Endodermal cell (in vitro differentiated cells): Measurements from ENCODE around the gene COPS4. TPM values are rescaled to one million over a fixed set of nuclear protein-coding genes. Genes with fewer than 3 reads are reported as not detected.
"Not testable (repeated sequence)": the region's sequence is repeated elsewhere in the genome, so short reads cannot be mapped to it uniquely, and the experiment has no call there.

ENCODE experiments used
- DNase-seq: peaks from one replicate; pipeline ENCODE4 v3.0.0-alpha.2; 2017
- H3K27ac ChIP-seq: 2 replicates; pipeline ENCODE4 v1.5.1; 2013; ENCODE audit warnings: mild to moderate bottlenecking, low read depth, low read length, moderate library complexity
- H3K27me3 ChIP-seq: 2 replicates; pipeline ENCODE4 v1.6.1; 2013; ENCODE audit warnings: mild to moderate bottlenecking, low read length, moderate library complexity; ENCODE audit not compliant: insufficient read depth, control insufficient read depth, poor library complexity, severe bottlenecking
- H3K36me3 ChIP-seq: 2 replicates; pipeline ENCODE4 v1.7.0; 2013; ENCODE audit warnings: mild to moderate bottlenecking, low read length, moderate library complexity; ENCODE audit not compliant: control insufficient read depth, insufficient read depth
- H3K4me1 ChIP-seq: one replicate; pipeline ENCODE4 v1.7.0; 2013; ENCODE audit warnings: low read length; ENCODE audit not compliant: control insufficient read depth, insufficient read depth
- H3K4me3 ChIP-seq: 2 replicates; pipeline ENCODE4 v1.5.1; 2013; ENCODE audit warnings: mild to moderate bottlenecking, low read length, moderate library complexity
- H3K9ac ChIP-seq: 2 replicates; pipeline ENCODE4 v1.6.1; 2013; ENCODE audit warnings: mild to moderate bottlenecking, low read length, moderate library complexity; ENCODE audit not compliant: poor library complexity, severe bottlenecking; ENCODE audit errors: extremely low read depth
- H3K9me3 ChIP-seq: 2 replicates; pipeline ENCODE4 v1.6.1; 2013; ENCODE audit warnings: mild to moderate bottlenecking, low read length, moderate library complexity; ENCODE audit not compliant: control insufficient read depth
- H3K27ac Mint-ChIP-seq: 2 replicates; pipeline ENCODE4 v1.8.0; 2020; ENCODE audit warnings: mixed read lengths
- H3K27me3 Mint-ChIP-seq: 2 replicates; pipeline ENCODE4 v1.8.0; 2021; ENCODE audit warnings: mild to moderate bottlenecking, mixed read lengths; ENCODE audit not compliant: insufficient read depth
- H3K36me3 Mint-ChIP-seq: 2 replicates; pipeline ENCODE4 v1.8.0; 2020; ENCODE audit warnings: low read depth, mixed read lengths
- H3K4me1 Mint-ChIP-seq: 2 replicates; pipeline ENCODE4 v1.8.0; 2020; ENCODE audit warnings: mixed read lengths
- H3K4me3 Mint-ChIP-seq: 2 replicates; pipeline ENCODE4 v1.8.0; 2020; ENCODE audit warnings: mild to moderate bottlenecking, moderate library complexity, mixed read lengths
- H3K9me3 Mint-ChIP-seq: 2 replicates; pipeline ENCODE4 v1.8.0; 2020; ENCODE audit warnings: mild to moderate bottlenecking, mixed read lengths
- WGBS, 2 experiments: methylation state at CpG; one replicate each; pipeline versions ENCODE4 v1.1.5 to v1.1.7; 2013; ENCODE audit warnings: missing lambda C conversion rate in 2 of 2, mixed read lengths in 1 of 2; ENCODE audit not compliant: insufficient coverage in 1 of 2, insufficient read length in 1 of 2; 5-methylcytosine and 5-hydroxymethylcytosine counted together
- long read RNA-seq, 4 experiments: library from polyadenylated mRNA in 2 of 4; library from RNA in 1 of 4; library from capped mRNA in 1 of 4; stranded (forward) in 3 of 4; unstranded in 1 of 4; transcript quantifications; one replicate each; pipeline ENCODE4 v2.0.0, GENCODE V29; 2020 to 2021; ENCODE audit warnings: inconsistent platforms in 1 of 4
- polyA plus RNA-seq, 2 experiments: library from polyadenylated mRNA; stranded (reverse); fragments of 50-300 nt; gene quantifications; one replicate each; pipeline ENCODE4 v1.2.3, GENCODE V29; 2013
- total RNA-seq, 2 donors: library from RNA; stranded (reverse); fragmentation: NEBNext Ultra II Directional in 1 of 2; extraction: Animal tissue kit (Norgen Biotek cat#: 25700) in 1 of 2; gene quantifications; 2 replicates in 1 of 2; 3 replicates in 1 of 2; pipeline ENCODE4 v1.2.1, GENCODE V29; 2021
- TF ChIP-seq, protein P1 (sequence below): fragments of 200-600 bp; sonication (generic); conservative IDR thresholded peaks from 2 replicates; pipeline ENCODE4 v1.5.0; 2021; ENCODE audit warnings: antibody characterized with exemption, mild to moderate bottlenecking

The COPS4 gene
- 10 to 100 TPM; 34.8 to 39.4 TPM for total RNA-seq
- polyA plus RNA-seq (2013, experiment 1 of 2) = 57.3 TPM
- 59.4 TPM for polyA plus RNA-seq (2013, experiment 2 of 2)
- long read RNA-seq, experiment 1, transcript COPS4-201 (10 exons, 1,744 nt) = major isoform, 21 of 30 reads
- long read RNA-seq, experiment 1, partial matches to known transcripts = 4 of 30 reads
- long read RNA-seq, experiment 1, other reads (novel, unspliced or antisense) = 4 of 30 reads
- long read RNA-seq, experiment 2, transcript COPS4-201 (10 exons, 1,744 nt) = major isoform, 72 of 88 reads
- long read RNA-seq, experiment 2, partial matches to known transcripts = 4 of 88 reads
- long read RNA-seq, experiment 2, other reads (novel, unspliced or antisense) = 5 of 88 reads
- long read RNA-seq, experiment 3, transcript COPS4-201 (10 exons, 1,744 nt) = major isoform, 221 of 241 reads
- long read RNA-seq, experiment 3, transcript COPS4-209 (11 exons, 1,695 nt) = minor isoform, 6 of 241 reads
- long read RNA-seq, experiment 3, partial matches to known transcripts = 2 of 241 reads
- long read RNA-seq, experiment 3, other reads (novel, unspliced or antisense) = 6 of 241 reads
- long read RNA-seq, experiment 4, transcript COPS4-202 (11 exons, 1,702 nt) = minor isoform, 5 of 190 reads
- long read RNA-seq, experiment 4, transcript COPS4-201 (10 exons, 1,744 nt) = major isoform, 159 of 190 reads
- long read RNA-seq, experiment 4, transcript COPS4-209 (11 exons, 1,695 nt) = minor isoform, 9 of 190 reads
- long read RNA-seq, experiment 4, partial matches to known transcripts = 10 of 190 reads
- long read RNA-seq, experiment 4, other reads (novel, unspliced or antisense) = 3 of 190 reads

DNA sequence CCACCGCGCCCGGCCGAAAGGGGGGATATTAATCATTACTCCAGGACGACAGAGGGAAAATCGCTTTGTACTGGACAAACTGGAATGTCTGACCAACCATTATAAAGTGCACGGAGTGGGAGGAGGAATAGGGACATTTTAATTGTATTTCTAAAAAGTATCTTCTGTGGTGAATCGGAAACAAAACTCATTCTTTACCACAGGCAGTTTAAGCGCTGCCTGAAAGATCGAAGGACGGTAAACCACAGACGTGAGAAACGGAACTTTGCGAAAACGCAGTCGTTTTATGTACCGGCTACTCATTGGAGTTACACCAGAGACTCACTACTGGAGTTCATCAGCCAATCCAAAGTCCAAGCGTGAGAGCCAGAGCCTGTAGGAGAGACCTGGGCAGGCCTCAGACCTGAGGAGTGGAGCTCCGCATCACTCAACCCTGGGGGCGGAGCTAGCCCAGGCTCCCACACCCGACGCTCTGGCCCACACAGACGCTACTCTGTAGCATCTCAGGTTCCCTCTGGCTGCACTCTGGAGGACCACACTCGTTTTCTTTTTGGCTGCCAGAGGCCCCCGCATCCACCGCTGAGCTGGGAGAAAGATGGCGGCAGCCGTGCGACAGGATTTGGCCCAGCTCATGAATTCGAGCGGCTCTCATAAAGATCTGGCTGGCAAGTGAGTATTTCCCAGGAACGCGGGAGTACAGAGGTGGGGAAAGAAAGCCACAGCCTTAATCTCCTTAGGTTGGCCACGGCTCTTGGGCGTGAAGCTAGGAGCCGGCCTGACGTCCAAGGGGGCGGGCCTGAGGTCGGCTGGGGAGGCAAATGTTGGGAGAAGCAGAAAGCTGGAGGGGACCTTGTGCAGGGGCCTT, at the start of gene COPS4:
COPS4 (plus strand) TSS at position 554 of the 865 bp plus-strand sequence; CDS start at position 596, 42 bp downstream.
- Histone ChIP-seq H3K27me3 (peaks cover 15% of the 10 kb centered on the region), H3K27ac (peak within 1 kb of the TSS; percentile 95), H3K4me3 (peak within 1 kb of the TSS; percentile 93), H3K9me3 (no peaks in the 10 kb centered on the region), H3K36me3 (no peaks in the 10 kb centered on the region), H3K4me1 (peaks cover 7% of the 10 kb centered on the region), H3K9ac (peak within 1 kb of the TSS; percentile 80)
- H3K9me3 Mint-ChIP-seq = no peaks in the 10 kb centered on the region
- H3K36me3 Mint-ChIP-seq = no peaks in the 10 kb centered on the region
- TF ChIP-seq, protein P1, sequence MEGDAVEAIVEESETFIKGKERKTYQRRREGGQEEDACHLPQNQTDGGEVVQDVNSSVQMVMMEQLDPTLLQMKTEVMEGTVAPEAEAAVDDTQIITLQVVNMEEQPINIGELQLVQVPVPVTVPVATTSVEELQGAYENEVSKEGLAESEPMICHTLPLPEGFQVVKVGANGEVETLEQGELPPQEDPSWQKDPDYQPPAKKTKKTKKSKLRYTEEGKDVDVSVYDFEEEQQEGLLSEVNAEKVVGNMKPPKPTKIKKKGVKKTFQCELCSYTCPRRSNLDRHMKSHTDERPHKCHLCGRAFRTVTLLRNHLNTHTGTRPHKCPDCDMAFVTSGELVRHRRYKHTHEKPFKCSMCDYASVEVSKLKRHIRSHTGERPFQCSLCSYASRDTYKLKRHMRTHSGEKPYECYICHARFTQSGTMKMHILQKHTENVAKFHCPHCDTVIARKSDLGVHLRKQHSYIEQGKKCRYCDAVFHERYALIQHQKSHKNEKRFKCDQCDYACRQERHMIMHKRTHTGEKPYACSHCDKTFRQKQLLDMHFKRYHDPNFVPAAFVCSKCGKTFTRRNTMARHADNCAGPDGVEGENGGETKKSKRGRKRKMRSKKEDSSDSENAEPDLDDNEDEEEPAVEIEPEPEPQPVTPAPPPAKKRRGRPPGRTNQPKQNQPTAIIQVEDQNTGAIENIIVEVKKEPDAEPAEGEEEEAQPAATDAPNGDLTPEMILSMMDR = peak; percentile 37
- peaks cover 13% of the 10 kb centered on the region for H3K4me1 Mint-ChIP-seq
- peak within 1 kb of the TSS; percentile 88 for H3K4me3 Mint-ChIP-seq
- H3K27ac Mint-ChIP-seq = peak within 1 kb of the TSS; percentile 96
- peaks cover 14% of the 10 kb centered on the region for H3K27me3 Mint-ChIP-seq
- WGBS, 2 experiments = 0 to 1% methylated on average over 32 to 39 of the region's 39 CpGs
- DNase-seq = peak; percentile 98

GRCh38 chr4:82987519-82987918, 47.5 kb upstream of the COPS4 start:
- H3K4me3 ChIP-seq, H3K9me3 Mint-ChIP-seq, H3K9ac ChIP-seq, H3K27ac Mint-ChIP-seq, DNase-seq, H3K27me3 Mint-ChIP-seq, H3K27ac ChIP-seq, H3K27me3 ChIP-seq, H3K4me1 ChIP-seq, H3K4me3 Mint-ChIP-seq, H3K4me1 Mint-ChIP-seq: not testable (repeated sequence)
- peaks cover 23% of the 10 kb centered on the region for H3K36me3 Mint-ChIP-seq
- peaks cover 12% of the 10 kb centered on the region for H3K9me3 ChIP-seq
- peaks cover 21% of the 10 kb centered on the region for H3K36me3 ChIP-seq

- no peaks in the 10 kb centered on the region for H3K27me3 ChIP-seq
- TF ChIP-seq, protein P1 = no peak
- H3K4me1 Mint-ChIP-seq = peaks cover 4% of the 10 kb centered on the region
- H3K27ac ChIP-seq = no peak overlapping the region
- DNase-seq = no peak
- peaks cover 12% of the 10 kb centered on the region for H3K9me3 ChIP-seq
- H3K4me1 ChIP-seq = no peaks in the 10 kb centered on the region
- H3K36me3 Mint-ChIP-seq = peaks cover 23% of the 10 kb centered on the region
- WGBS, 2 experiments = 89% methylated on average over 1 of the region's 2 CpGs; no CpG with 5 or more reads in 1 of the 2 experiments
- no peak overlapping the region for H3K4me3 ChIP-seq
- no peak overlapping the region for H3K4me3 Mint-ChIP-seq
- no peaks in the 10 kb centered on the region for H3K27me3 Mint-ChIP-seq
- H3K9me3 Mint-ChIP-seq = peaks cover 3% of the 10 kb centered on the region
- H3K9ac ChIP-seq = no peak overlapping the region
- H3K27ac Mint-ChIP-seq = no peak overlapping the region
- peaks cover 18% of the 10 kb centered on the region for H3K36me3 ChIP-seq
Observed at GRCh38 chr4:82988323-82988832, 46.6 kb upstream of the COPS4 start.
